Stimulated activated CD4-positive, alpha-beta T cell treated with anti-CD3 and anti-CD28 coated beads, TNF-alpha, amount 100 ng/mL, for 48 hours (primary cell): ENCODE data around the gene POLD1.
"Not testable (repeated sequence)": the region's sequence is repeated elsewhere in the genome, so short reads cannot be mapped to it uniquely, and the experiment has no call there.

ENCODE experiments used
- DNase-seq, 3 donors: peaks; one replicate each; pipeline ENCODE4 v3.0.0-alpha.2; 2020; ENCODE audit warnings: low read depth in 3 of 3

Gene POLD1

DNA sequence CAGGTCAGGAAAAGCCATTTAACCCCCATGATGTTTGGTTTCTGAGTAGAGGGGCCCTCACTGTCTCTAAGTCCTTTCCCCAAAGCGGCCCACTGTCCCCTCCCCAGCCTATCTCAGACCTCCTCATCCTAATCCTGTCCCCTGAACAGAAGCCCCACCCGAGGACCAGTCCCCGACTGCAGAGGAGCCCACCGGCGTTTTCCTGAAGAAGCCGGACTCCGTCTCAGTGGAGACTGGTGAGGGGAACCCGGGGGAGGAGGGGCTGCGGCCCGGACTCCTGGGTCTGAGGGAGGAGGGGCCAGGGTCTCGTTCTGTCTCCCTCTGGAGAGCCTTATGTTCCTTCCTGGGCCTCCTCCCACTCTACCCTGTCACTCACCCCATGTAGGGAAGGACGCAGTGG lies 51.5 kb downstream of the POLD1 start:
- DNase-seq: no peak

DNA sequence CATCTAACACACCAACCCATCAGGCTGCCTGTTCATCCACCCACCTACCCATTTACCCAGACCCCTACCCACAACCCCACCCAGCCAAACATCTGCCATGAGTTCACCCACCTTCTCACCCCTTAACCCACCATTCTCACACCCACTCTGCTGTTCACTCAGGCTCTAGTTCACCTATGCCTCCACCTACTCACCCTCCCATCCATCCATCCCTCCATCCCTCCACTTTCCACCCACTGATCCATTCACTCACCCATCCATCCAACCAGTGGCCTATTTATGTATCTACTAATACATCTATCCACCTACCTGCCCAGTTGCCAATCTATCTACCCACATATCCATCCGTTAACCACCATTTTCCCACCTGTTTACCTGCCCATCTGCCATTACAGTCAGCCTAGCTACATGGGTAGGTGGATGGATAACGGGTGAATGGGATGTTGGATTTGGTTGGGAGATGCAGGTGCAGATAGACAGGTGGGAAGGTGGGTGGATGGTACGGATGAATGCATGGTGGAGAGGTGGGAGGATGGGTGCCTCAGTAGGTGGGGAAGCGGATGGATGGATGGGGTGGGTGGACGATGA lies 53.8 kb downstream of the POLD1 start:
- DNase-seq: no peak

DNA sequence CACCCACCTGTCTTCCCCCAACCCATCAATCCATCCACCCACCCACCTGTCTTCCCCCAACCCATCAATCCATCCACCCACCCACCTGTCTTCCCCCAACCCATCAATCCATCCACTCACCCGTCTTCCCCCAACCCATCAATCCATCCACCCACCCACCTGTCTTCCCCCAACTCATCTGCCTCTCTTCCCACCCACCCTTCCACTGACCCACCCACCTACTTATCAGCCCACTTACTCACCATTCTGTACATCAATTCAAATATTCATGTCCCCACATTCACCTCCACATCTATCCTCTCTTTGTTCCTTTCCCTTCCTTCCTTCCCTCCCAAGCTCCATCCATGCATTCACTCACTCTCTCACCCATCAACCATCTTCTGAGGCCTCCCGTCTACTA lies 55.0 kb downstream of the POLD1 start:
- not testable (repeated sequence) for DNase-seq

DNA sequence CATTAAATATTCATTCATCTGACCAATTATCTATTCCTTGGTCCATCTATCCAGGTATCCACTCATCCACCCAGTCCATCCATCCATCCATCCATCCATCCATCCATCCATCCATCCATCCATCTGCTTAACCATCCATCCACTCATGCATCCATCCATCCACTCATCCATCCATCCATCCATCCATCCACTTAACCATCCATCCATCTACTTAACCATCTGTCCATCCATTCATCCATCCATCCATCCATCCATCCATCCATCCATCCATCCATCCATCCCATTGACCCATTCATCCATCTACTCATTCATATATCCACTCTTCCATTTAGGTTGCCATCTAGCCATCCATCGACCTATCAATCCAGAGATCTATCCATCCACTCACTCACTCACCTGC lies 59.9 kb downstream of the POLD1 start:
- no peak for DNase-seq

DNA sequence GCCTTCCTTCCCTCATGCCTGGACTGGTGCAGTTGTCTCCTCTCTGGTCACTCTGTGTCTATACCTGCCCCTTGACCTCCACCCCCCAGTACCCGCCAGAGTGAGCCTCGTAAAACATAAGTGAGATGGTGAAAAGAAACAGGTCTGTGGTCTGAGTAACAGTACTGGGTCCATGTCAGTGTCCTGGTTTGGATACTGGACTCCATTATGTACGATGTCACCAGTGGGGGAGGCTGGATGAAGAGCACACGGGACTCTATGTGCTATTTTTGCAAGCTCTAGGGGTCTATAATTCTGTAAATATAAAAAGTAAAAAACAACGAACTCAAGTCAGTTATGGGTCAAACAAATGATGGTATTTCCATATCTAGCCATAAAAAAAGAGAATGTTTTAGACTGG lies 62.9 kb downstream of the POLD1 start:
- DNase-seq: no peak

DNA sequence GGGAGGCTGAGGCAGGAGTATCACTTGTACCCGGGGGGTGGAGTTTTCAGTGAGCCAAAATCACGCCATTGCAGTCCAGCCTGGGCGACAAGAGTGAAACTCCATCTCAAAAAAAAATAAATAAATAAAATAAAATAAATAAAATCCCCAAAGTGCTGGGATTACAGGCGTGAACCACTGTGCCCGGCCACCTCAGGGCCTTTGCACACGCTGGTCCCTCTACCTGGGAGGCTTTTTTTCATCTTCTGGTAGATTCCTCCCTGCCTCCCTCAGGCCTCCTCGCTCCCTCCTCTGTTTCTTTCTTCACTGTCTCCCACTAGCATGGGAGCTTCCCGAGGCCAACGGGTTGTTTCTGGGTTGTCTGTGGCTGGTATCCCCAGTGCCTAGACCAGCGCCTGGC lies 63.6 kb downstream of the POLD1 start:
- DNase-seq: no peak

DNA sequence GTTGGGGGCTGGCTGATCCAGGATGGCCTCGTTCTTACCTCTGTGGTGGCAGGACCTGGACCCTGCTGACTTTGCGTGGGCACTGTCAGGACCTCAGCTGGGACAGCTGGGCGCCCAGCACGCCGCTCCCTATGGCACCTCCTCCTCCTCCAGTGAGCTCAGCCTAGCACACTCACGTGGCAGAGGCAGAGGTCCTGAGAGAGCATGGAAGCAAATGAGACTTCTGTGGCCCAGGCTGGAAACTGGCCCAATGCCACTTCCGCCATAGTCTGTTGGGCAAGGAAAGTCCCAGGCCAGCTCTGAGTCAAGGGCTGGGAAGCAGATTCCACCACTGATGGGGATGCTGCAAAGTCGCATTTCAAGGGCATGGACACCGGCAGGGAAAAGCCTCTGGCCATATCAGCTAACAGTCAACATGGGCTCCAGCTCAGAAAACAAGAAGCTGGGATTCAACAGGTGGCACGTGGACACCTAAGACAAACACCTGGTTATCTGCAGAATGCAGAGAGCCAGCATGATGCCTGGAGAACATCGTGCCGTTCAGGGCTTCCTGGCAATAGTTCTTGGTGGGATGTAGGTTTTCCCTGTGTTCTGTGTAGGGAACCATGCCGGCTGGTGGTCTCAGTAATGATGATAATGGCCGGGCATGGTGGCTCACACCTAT lies 65.2 kb downstream of the POLD1 start:
- no peak for DNase-seq

DNA sequence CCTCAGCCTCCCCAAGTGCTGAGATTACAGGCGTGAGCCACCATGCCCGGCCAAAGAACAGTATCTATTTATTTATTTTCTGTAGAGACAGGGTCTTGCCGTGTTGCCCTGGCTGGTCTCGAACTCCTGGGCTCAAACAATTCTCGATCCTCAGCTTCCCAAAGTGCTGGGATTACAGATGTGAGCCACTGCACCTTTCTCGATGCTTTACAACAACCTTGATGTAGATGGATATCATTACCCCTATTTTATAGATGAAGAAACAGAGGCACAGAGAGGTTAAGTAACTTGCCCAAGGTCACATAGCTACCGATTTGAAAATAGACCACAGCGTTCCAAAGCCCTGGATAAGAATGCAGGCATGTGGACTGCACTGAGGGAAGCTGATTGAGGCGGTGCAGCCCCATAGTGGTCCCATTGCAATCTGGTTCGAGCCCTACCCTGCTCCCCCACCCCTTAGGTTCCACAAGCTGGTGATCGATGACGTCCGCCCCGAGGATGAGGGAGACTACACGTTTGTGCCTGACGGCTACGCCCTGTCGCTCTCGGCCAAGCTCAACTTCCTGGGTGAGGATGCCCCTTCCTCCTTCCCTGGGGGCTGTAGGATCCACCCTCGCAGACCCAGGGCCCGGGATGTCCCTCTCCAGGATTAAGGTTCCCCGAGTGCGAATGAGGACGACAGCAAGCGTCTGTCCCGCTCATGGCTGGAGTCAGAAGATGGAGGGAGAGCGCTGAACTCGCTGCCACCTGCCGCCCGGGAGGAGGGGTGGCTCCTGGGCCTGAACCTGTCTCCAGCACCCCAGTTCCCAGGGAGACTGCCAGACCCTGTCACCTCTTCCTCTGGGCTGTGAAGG lies 66.4 kb downstream of the POLD1 start:
- no peak for DNase-seq

DNA sequence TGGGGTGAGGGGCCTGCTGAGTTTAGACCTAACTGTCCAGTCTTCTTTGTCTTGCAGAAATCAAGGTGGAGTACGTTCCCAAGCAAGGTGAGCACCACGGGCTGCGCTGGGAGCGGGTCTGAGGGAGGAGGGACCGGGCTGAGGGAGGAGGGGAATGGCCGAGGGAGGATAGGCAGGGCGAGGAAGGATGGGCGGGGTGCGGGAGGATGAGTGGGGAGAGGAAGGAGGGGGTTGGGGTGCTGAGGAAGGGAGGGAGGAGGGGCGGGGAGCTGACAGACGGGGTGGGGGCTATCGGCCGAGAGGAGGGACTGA lies 67.0 kb downstream of the POLD1 start:
- no peak for DNase-seq

DNA sequence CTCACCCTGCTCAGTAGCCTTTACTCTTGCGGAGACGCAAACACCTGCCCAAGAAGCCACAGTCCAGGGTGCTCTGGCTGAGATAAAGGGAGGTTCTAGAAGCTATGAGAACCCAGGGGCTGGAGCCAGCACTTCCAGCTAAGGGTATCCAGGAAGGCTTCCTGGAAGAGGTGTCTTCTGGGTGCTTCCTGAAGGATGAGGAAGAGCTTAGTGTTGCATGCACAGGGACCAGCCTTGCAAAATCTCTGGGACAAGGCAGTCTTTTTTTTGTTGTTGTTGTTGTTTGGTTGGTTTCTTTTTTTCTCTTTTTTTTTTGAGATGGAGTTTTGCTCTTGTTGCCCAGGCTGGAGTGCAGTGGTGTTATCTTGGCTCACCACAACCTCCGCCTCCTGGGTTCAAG lies 69.1 kb downstream of the POLD1 start:
- DNase-seq: no peak

DNA sequence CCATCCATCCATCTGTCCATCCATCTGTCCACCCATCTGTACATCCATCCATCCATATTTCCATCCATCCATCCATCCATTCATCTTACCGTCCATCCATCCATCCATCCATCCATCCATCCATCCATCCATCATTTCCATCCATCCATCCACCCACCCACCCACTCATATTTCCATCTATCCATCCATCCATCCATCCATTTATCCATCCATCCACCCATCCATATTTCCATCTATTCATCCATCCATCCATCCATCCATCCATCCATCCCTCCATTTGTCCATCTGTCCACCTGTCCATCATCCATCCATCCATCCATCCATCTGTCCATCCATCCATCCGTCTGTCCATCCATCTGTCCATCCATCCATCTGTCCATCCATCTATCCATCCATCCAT lies 71.8 kb downstream of the POLD1 start:
- no peak for DNase-seq

DNA sequence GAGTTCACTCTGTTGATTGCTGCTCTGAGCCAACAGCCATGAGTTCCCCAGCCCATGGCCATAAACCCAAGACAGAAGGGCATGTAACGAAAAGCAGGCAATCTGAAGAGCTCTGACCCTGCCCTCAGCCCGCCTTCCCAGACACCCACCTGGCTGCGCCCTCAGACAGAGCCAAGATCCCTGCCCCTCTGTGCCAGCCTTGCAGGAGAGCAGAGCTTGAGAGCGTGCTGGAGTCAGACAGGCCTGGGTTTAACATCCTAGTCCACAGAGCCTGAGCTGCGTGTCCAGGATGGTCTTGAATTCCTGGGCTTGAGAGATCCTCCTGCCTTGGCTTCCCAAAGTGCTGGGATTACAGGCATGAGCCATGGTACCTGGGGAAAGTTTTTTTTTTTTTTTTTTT lies 73.2 kb downstream of the POLD1 start:
- DNase-seq: no peak

DNA sequence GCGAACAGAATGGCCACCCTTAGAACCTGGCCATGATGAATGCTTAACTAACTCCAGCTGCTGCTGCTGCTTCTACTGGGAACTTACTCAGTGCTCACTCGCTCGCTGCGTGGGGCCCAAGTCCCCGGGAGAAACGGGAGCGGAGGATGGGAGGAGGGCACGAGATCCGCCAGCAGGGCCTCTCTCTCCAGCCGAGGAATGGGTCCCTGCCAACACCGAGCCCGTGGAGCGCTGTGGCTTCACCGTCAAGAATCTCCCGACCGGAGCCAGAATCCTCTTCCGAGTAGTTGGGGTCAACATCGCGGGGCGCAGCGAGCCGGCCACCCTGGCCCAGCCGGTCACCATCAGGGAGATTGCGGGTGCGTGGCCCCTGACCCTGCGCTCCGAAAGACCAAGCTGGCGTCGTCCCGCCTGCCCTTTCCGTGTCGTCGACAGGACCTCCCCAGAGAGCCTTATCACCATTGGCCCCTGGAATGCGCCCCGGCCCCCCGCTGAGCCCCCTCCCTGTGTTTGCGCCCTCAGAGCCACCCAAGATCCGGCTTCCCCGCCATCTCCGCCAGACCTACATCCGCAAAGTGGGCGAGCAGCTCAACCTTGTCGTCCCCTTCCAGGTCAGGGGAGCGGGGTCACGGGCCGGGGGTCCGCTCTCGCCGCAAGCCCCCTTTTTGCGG lies 74.4 kb downstream of the POLD1 start:
- DNase-seq: no peak

DNA sequence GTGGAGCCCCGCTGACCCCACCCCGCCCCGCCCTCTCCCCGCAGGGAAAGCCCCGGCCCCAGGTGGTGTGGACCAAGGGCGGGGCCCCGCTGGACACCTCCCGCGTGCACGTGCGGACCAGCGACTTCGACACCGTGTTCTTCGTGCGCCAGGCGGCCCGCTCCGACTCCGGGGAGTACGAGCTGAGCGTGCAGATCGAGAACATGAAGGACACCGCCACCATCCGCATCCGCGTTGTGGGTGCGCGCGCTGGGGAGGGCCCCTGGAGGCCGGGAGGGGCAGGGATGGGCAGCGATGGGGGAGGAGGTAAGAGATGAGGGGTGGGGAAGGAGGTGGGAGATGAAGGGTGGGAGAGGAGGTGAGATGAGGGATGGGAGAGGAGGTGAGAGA lies 74.9 kb downstream of the POLD1 start:
- no peak for DNase-seq

DNA sequence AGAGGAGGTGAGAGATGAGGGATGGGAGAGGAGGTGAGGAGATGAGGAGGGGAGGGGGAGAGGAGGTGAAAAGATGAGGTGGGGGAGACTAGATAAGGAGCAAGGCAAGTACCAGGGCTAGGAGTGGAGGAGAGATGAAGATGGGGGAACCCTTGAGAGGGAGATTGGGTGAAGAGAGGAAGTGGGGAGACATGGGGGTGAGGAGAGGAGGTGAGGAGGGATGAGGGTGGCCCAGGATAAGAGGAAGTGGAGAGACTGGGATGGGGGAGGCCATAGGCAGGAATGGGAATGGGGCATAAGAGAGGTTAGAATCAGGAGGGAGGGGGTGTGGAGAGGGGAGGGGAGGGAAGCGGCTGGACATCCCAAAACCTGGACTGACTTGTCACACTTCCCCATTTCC lies 75.5 kb downstream of the POLD1 start:
- DNase-seq: no peak

DNA sequence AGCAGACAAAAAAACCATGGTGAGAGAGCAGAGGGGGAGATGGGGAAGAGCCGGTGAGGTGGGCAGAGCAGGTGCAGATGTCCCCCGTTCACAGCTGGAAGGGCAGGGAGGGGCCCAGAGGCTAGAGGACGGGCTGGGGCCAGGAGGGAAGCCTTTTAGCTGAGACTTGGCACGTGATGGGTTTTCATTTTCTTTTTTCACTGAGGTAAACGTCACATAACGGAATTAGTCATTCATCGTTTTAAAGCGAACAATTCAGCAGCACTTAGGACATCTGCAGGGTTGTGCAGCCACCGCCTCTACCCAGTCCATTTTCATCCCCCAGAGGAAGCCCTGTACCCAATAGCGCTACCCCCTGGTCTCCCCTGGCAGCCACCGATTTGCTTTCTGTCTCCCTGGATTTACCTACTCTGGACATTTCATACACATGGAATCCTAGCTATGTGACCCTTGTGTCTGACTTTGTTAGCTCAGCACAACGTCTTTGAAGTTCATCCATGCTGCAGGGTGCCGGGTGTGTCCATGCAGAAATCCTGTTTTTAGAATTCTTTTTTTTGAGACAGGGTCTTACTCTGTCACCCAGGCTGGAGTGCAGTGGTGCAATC lies 76.1 kb downstream of the POLD1 start:
- DNase-seq: peak in 1 of 3 donors; percentile 8

DNA sequence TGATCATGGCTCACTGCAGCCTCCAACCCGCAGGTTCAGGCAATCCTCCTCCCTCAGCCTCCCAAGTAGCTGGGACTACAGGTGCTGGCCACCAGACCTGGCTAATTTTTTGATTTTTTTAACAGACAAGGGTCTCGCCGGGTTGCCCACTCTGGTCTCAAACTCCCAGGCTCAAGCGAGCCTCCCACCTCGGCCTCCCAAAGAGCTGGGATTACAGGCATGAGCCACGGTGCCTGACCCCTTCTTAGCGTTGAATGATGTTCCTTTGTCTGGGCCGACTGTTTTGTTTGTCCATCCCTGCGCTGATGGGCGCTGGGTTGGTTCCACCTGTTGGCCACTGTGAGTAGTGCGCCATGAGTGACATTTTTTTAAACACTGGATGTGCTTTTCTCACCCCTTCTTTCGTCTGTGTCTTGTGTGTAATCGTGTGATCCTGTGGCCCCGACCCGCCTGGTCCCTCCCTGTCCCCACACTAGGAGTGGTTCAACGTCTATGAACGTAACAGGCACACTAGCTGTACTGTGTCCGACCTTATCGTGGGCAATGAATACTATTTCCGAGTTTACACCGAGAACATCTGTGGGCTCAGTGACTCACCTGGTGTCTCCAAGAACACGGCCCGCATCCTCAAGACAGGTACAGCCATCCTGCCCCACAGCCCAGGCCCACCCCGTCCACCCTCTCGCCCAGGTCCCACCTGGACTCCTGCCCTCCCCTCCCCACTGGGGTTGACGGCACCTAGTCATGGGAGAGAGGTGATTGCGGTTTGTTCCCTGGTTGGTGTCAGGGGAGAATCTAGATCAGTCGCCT lies 77.1 kb downstream of the POLD1 start:
- DNase-seq: peak; percentile 24 to 40 (median 34)

DNA sequence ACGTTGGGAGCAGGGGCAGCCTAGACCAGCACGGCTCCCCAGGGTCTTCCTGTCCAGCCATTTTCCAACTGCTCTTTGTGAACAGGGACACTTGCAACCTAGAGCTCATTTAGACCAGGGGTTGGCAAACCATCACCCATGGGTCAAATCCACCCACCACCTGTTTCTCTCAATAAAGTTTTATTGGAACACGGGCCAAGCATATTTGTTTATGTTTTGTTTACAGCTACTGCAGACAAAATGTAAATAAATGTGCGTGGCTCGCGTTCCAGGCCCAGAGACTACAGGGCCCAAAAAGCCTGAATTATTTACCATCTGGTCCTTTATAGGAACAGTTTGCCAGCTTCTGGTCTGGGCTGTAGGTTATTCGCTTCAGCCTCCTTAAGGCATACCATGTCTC lies 78.8 kb downstream of the POLD1 start:
- DNase-seq: no peak

DNA sequence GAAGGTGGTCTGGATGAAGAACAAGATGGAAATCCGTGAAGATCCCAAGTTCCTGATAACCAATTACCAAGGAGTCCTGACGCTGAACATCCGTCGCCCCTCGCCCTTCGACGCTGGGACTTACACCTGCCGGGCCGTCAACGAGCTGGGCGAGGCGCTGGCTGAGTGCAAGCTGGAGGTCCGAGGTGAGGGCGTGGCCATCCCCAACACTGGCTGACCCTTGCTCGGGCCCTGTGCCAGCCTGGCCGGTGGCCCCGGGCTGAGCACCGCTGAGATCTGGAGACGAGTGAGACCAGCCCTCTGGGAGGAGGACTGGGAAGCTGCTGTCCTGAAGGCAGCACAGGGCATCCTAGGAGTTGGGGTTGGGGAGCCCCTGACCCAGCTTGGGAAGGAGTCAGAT lies 80.2 kb downstream of the POLD1 start:
- no peak for DNase-seq

DNA sequence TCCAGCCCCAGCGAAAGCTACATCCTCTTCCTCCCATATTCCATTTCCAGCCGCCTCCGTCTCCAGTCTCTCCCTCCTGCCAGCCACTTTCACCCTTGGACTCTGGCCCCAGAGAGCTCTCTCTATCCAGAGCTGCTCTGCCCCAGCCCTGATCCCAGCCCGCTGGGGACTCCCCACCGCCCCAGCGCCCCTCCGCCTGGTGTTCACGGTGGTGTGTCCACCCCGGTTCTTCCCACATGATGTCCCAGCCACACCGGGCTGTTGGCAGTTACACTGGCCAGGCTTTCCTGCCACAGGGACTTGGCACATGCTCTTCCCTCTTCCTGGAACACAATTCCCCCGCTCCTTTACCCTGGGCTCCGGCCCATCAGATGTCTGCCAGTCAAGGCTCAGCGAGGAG lies 80.9 kb downstream of the POLD1 start:
- no peak for DNase-seq

DNA sequence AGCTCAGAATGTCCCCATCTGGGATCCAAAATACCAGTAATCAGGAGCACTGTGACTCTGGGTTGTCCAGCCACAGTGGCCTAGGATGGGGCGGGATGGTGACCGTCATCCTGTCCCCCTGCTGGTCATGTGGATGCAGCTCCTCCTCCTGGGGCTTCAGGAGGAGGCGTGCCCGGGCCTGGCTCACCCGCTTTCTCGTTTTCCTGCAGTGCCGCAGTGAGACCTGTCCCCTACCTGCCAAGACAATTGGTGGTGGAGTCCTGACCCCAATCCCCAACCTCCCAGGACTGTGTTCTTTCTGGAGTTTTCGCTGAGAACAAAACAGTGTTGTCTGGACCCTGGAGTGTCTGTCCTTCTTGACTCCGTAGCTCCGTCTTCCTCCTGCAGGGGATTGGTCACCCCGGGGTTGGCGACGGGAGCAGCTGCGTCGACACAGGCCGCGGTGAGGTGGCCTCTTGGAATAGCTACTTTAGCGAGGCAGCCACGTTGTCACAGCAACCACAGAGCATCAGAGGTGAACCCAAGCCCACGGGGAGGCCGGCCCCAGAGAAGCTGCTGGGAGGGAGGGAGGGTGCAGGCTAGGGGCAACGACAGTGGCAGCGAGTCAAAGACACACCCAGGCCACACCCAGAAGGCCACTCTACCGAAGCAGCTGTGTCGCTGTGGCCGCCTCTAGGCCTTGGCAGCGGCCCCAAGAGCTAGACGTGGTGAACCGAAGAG lies 82.0 kb downstream of the POLD1 start:
- no peak for DNase-seq
